GM12878 (cell line): Measurements from ENCODE around the gene SLC7A5. TPM values are rescaled to one million over a fixed set of nuclear protein-coding genes. Genes with fewer than 3 reads are reported as not detected.

Experiments
- ATF7 ChIP-seq: fragments of 450-650 bp; IDR thresholded peaks from 2 replicates; pipeline ENCODE4 v1.6.1; 2016; ENCODE audit warnings: low read depth, mild to moderate bottlenecking
- BHLHE40 ChIP-seq, 2 experiments: fragments of 450-650 bp in 1 of 2; IDR thresholded peaks; 2 replicates each; pipeline ENCODE4 v1.6.1; 2011 to 2017; ENCODE audit warnings: low read depth in 2 of 2, borderline replicate concordance in 1 of 2, improper control_type of control experiment in 1 of 2, low read length in 1 of 2, mild to moderate bottlenecking in 1 of 2
- E4F1 ChIP-seq: fragments of 450-650 bp; IDR thresholded peaks from 2 replicates; pipeline ENCODE4 v1.6.1; 2018; ENCODE audit warnings: borderline replicate concordance, mild to moderate bottlenecking; ENCODE audit not compliant: partially characterized antibody
- EZH2 ChIP-seq: IDR thresholded peaks from 2 replicates; pipeline ENCODE4 v1.6.1; 2012; ENCODE audit warnings: low read depth, mild to moderate bottlenecking, control low read depth, inconsistent platforms, low read length, borderline replicate concordance; ENCODE audit not compliant: control insufficient read depth
- HCFC1 ChIP-seq: fragments of 150-350 bp; IDR thresholded peaks from 2 replicates; pipeline ENCODE4 v1.6.1; 2014; ENCODE audit warnings: low read length
- HDAC2 ChIP-seq: fragments of 200-600 bp; sonication (generic); IDR thresholded peaks from 2 replicates; pipeline ENCODE4 v1.6.1; 2017
- HDGF ChIP-seq: fragments of 450-650 bp; IDR thresholded peaks from 2 replicates; pipeline ENCODE4 v1.6.1; 2016; ENCODE audit warnings: antibody characterized with exemption
- MLLT1 ChIP-seq: fragments of 450-650 bp; IDR thresholded peaks from 2 replicates; pipeline ENCODE4 v1.6.1; 2016; ENCODE audit warnings: mild to moderate bottlenecking
- NFIC ChIP-seq: IDR thresholded peaks from 2 replicates; pipeline ENCODE4 v1.6.1; 2012; ENCODE audit warnings: low read depth, mild to moderate bottlenecking, inconsistent platforms, low read length, moderate library complexity
- RELA ChIP-seq: fragments of 450-650 bp; IDR thresholded peaks from 2 replicates; pipeline ENCODE4 v1.8.0; 2014; ENCODE audit warnings: borderline replicate concordance; ENCODE audit not compliant: partially characterized antibody
- SP1 ChIP-seq: IDR thresholded peaks from one replicate; pipeline ENCODE4 v1.6.1; 2011; ENCODE audit warnings: low read depth, low read length
- STAT3 ChIP-seq: IDR thresholded peaks from 2 replicates; pipeline ENCODE4 v1.6.1; 2011; ENCODE audit warnings: low read depth, low read length, improper control_type of control experiment
- ZNF217 ChIP-seq: fragments of 450-650 bp; IDR thresholded peaks from 2 replicates; pipeline ENCODE4 v1.6.1; 2017; ENCODE audit warnings: antibody characterized with exemption, mild to moderate bottlenecking
- polyA plus RNA-seq, 11 experiments: library from polyadenylated mRNA; depleted of rRNA in 4 of 11; unstranded in 6 of 11; stranded (reverse) in 5 of 11; fragments of >200 nt; fragmentation: Nextera tagmentation in 4 of 11; fragmentation: Illumina TruSeq in 1 of 11; extraction: Ambion mirVana in 4 of 11; extraction: Trizol in 1 of 11; gene quantifications; 1 replicate in 1 of 11; 2 replicates in 10 of 11; pipeline versions ENCODE4 v1.2.1 to v1.2.3, GENCODE V29; 2011 to 2016; ENCODE audit warnings: inconsistent platforms in 2 of 11, missing spikeins in 2 of 11, low read depth in 1 of 11
- total RNA-seq, 4 experiments: library from RNA; depleted of rRNA in 3 of 4; stranded (reverse); fragments of >200 nt in 3 of 4; fragmentation: Illumina TruSeq in 1 of 4; extraction: Trizol in 1 of 4; gene quantifications; 2 replicates each; pipeline versions ENCODE4 v1.2.1 to v1.2.3, GENCODE V29; 2013 to 2021

Gene SLC7A5
- total and polyA plus RNA-seq, 10 of the 15 experiments (the other 5 are each of a cell fraction or from before 2014, with no cell fraction given), result 2.3 to 101 (median 35.8) TPM

- TF ChIP-seq E4F1 (no peak), BHLHE40 (IDR thresholded peaks at IDR 0.05; ENCODE audit: borderline replicate concordance in 1 of 2, low read depth in 2 of 2, low read length in 1 of 2) (no peak), NFIC (no peak), SP1 (no peak), HDAC2 (no peak), ZNF217 (no peak), HDGF (no peak), EZH2 (no peak), ATF7 (no peak), RELA (no peak), STAT3 (no peak), MLLT1 (no peak), HCFC1 (no peak)
- TF ChIP-seq, all 136 proteins: peak for 0
Observed at GRCh38 chr16:87917503-87917902, 48.2 kb upstream of the SLC7A5 start (continued).
